ENCODE data around the gene HDAC4. TPM values are rescaled to one million over a fixed set of nuclear protein-coding genes. Genes with fewer than 3 reads are reported as not detected.

The HDAC4 gene
- total RNA-seq, 1 experiment from 2014 or later = 44.4 TPM

DNA sequence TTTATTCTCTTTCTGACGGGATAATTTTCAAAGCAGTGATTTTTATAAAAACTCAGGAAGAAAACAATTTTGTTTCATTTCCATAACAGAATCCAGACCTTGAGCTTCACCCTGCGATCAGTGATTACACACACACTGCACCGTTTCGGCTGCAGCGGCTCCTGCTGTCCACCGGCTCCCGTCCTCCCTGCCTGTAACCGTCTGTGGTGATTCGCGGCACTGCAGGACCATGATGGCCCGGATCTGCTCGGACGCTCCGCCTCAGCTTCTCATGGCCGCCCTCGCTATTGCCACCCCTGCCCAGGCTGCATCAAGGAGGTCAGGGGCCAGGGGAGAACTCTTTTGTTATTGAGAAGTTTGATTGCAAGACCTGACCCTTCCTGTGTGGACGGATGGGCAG is 306.9 kb downstream of the HDAC4 start (continued):
- TF ChIP-seq, protein P1, sequence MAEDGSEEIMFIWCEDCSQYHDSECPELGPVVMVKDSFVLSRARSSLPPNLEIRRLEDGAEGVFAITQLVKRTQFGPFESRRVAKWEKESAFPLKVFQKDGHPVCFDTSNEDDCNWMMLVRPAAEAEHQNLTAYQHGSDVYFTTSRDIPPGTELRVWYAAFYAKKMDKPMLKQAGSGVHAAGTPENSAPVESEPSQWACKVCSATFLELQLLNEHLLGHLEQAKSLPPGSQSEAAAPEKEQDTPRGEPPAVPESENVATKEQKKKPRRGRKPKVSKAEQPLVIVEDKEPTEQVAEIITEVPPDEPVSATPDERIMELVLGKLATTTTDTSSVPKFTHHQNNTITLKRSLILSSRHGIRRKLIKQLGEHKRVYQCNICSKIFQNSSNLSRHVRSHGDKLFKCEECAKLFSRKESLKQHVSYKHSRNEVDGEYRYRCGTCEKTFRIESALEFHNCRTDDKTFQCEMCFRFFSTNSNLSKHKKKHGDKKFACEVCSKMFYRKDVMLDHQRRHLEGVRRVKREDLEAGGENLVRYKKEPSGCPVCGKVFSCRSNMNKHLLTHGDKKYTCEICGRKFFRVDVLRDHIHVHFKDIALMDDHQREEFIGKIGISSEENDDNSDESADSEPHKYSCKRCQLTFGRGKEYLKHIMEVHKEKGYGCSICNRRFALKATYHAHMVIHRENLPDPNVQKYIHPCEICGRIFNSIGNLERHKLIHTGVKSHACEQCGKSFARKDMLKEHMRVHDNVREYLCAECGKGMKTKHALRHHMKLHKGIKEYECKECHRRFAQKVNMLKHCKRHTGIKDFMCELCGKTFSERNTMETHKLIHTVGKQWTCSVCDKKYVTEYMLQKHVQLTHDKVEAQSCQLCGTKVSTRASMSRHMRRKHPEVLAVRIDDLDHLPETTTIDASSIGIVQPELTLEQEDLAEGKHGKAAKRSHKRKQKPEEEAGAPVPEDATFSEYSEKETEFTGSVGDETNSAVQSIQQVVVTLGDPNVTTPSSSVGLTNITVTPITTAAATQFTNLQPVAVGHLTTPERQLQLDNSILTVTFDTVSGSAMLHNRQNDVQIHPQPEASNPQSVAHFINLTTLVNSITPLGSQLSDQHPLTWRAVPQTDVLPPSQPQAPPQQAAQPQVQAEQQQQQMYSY (CRISPR knock-in tag; IDR thresholded peaks at IDR 0.05) = no peak
- TF ChIP-seq, protein P2, sequence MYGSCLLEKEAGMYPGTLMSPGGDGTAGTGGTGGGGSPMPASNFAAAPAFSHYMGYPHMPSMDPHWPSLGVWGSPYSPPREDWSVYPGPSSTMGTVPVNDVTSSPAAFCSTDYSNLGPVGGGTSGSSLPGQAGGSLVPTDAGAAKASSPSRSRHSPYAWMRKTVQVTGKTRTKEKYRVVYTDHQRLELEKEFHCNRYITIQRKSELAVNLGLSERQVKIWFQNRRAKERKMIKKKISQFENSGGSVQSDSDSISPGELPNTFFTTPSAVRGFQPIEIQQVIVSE (CRISPR knock-in tag; IDR thresholded peaks at IDR 0.05; ENCODE audit: borderline replicate concordance) = no peak
- TF ChIP-seq ZNF219 (CRISPR knock-in tag; IDR thresholded peaks at IDR 0.05; ENCODE audit: borderline replicate concordance) (no peak), NFE2L1 (CRISPR knock-in tag; IDR thresholded peaks at IDR 0.05) (no peak), NFYB (CRISPR knock-in tag; conservative IDR thresholded peaks at IDR 0.05; ENCODE audit: low read depth) (no peak), SOX15 (CRISPR knock-in tag; IDR thresholded peaks at IDR 0.05) (no peak), ZNF416 (CRISPR knock-in tag; IDR thresholded peaks at IDR 0.05) (no peak), TEAD1 (CRISPR knock-in tag; IDR thresholded peaks at IDR 0.05) (no peak), ZNF138 (CRISPR knock-in tag; conservative IDR thresholded peaks at IDR 0.05) (no peak), ZNF232 (CRISPR knock-in tag; IDR thresholded peaks at IDR 0.05) (no peak), ZNF317 (CRISPR knock-in tag; IDR thresholded peaks at IDR 0.05; ENCODE audit: borderline replicate concordance, low read depth) (no peak)
- TF ChIP-seq, protein P3, sequence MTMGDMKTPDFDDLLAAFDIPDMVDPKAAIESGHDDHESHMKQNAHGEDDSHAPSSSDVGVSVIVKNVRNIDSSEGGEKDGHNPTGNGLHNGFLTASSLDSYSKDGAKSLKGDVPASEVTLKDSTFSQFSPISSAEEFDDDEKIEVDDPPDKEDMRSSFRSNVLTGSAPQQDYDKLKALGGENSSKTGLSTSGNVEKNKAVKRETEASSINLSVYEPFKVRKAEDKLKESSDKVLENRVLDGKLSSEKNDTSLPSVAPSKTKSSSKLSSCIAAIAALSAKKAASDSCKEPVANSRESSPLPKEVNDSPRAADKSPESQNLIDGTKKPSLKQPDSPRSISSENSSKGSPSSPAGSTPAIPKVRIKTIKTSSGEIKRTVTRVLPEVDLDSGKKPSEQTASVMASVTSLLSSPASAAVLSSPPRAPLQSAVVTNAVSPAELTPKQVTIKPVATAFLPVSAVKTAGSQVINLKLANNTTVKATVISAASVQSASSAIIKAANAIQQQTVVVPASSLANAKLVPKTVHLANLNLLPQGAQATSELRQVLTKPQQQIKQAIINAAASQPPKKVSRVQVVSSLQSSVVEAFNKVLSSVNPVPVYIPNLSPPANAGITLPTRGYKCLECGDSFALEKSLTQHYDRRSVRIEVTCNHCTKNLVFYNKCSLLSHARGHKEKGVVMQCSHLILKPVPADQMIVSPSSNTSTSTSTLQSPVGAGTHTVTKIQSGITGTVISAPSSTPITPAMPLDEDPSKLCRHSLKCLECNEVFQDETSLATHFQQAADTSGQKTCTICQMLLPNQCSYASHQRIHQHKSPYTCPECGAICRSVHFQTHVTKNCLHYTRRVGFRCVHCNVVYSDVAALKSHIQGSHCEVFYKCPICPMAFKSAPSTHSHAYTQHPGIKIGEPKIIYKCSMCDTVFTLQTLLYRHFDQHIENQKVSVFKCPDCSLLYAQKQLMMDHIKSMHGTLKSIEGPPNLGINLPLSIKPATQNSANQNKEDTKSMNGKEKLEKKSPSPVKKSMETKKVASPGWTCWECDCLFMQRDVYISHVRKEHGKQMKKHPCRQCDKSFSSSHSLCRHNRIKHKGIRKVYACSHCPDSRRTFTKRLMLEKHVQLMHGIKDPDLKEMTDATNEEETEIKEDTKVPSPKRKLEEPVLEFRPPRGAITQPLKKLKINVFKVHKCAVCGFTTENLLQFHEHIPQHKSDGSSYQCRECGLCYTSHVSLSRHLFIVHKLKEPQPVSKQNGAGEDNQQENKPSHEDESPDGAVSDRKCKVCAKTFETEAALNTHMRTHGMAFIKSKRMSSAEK (CRISPR knock-in tag; IDR thresholded peaks at IDR 0.05; ENCODE audit: borderline replicate concordance) = no peak
- TF ChIP-seq, protein P4, sequence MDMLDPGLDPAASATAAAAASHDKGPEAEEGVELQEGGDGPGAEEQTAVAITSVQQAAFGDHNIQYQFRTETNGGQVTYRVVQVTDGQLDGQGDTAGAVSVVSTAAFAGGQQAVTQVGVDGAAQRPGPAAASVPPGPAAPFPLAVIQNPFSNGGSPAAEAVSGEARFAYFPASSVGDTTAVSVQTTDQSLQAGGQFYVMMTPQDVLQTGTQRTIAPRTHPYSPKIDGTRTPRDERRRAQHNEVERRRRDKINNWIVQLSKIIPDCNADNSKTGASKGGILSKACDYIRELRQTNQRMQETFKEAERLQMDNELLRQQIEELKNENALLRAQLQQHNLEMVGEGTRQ (CRISPR knock-in tag; IDR thresholded peaks at IDR 0.05) = no peak
- TF ChIP-seq, protein P5, sequence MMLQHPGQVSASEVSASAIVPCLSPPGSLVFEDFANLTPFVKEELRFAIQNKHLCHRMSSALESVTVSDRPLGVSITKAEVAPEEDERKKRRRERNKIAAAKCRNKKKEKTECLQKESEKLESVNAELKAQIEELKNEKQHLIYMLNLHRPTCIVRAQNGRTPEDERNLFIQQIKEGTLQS (CRISPR knock-in tag; conservative IDR thresholded peaks at IDR 0.05) = no peak

DNA sequence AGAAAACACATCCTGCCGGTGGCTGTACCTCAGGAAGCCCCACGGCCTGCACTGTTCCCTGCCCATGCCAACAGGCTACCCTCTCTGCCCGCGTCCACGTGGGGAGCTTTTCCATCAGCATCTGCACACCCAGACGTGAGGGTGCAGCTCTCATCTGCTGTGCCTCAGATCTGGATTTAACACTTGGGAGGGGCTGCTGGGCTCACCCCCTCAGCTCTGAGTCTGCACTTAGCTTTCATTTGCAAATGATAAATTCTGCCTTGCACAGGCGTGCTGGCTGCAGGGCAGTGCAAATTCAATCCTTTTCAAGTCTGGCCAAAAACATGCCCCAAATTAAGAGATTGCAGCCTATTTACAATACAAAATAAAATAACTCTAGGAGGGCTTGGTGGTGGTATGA is 307.3 kb downstream of the HDAC4 start:
- no peaks in the 10 kb centered on the region for H3K27me3 Mint-ChIP-seq (ENCODE audit: low read depth)

More for the DNA sequence above, 307.3 kb downstream of the HDAC4 start:
- DNase-seq (ENCODE audit: low spot score) (no peak), ATAC-seq (no peak)
- POLR2A ChIA-PET = no interaction called here
- Mint-ChIP-seq H3K4me3 (no peak overlapping the region), H3K9me3 (no peaks in the 10 kb centered on the region), H3K27ac (no peak overlapping the region), H3K4me1 (no peaks in the 10 kb centered on the region), H3K36me3 (no peaks in the 10 kb centered on the region; the same call in 1 of the 2 replicates)
- TF ChIP-seq ZNF423 (CRISPR knock-in tag; IDR thresholded peaks at IDR 0.05) (no peak), ZNF671 (CRISPR knock-in tag; IDR thresholded peaks at IDR 0.05) (no peak), ATF1 (CRISPR knock-in tag; IDR thresholded peaks at IDR 0.05) (no peak), NR2C2 (CRISPR knock-in tag; IDR thresholded peaks at IDR 0.05) (no peak), NFE2L1 (CRISPR knock-in tag; IDR thresholded peaks at IDR 0.05) (no peak), CREM (CRISPR knock-in tag; IDR thresholded peaks at IDR 0.05) (no peak), RELA (CRISPR knock-in tag; IDR thresholded peaks at IDR 0.05; ENCODE audit: borderline replicate concordance) (no peak), AFF4 (CRISPR knock-in tag; IDR thresholded peaks at IDR 0.05; ENCODE audit: borderline replicate concordance) (no peak)
- TF ChIP-seq, protein P6, sequence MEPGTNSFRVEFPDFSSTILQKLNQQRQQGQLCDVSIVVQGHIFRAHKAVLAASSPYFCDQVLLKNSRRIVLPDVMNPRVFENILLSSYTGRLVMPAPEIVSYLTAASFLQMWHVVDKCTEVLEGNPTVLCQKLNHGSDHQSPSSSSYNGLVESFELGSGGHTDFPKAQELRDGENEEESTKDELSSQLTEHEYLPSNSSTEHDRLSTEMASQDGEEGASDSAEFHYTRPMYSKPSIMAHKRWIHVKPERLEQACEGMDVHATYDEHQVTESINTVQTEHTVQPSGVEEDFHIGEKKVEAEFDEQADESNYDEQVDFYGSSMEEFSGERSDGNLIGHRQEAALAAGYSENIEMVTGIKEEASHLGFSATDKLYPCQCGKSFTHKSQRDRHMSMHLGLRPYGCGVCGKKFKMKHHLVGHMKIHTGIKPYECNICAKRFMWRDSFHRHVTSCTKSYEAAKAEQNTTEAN (CRISPR knock-in tag; IDR thresholded peaks at IDR 0.05) = no peak
- CTCF ChIA-PET = no interaction called here

All from WTC11 (cell line).